Mesothelial cell of epicardium (in vitro differentiated cells): ENCODE data around the gene GPN1. TPM values are rescaled to one million over a fixed set of nuclear protein-coding genes. Genes with fewer than 3 reads are reported as not detected.
"Not testable (repeated sequence)": the region's sequence is repeated elsewhere in the genome, so short reads cannot be mapped to it uniquely, and the experiment has no call there.

Experiments used
- DNase-seq, 2 experiments: peaks; one replicate each; pipeline ENCODE4 v3.0.0; 2021; ENCODE audit warnings: low spot score in 2 of 2; ENCODE audit not compliant: unreplicated experiment in 2 of 2
- H3K27ac Mint-ChIP-seq: 2 replicates; pipeline ENCODE4 v1.8.0; 2021; ENCODE audit warnings: mixed read lengths
- H3K27me3 Mint-ChIP-seq: 2 replicates; pipeline ENCODE4 v1.8.0; 2021; ENCODE audit warnings: low read depth, mixed read lengths
- H3K36me3 Mint-ChIP-seq: 2 replicates; pipeline ENCODE4 v1.8.0; 2021; ENCODE audit warnings: mixed read lengths
- H3K4me1 Mint-ChIP-seq: 2 replicates; pipeline ENCODE4 v1.8.0; 2021; ENCODE audit warnings: mixed read lengths
- H3K4me3 Mint-ChIP-seq: 2 replicates; pipeline ENCODE4 v1.8.0; 2021; ENCODE audit warnings: mild to moderate bottlenecking, moderate library complexity, mixed read lengths
- H3K9me3 Mint-ChIP-seq: 2 replicates; pipeline ENCODE4 v1.8.0; 2021; ENCODE audit warnings: mixed read lengths
- CTCF ChIP-seq: fragments of 200-600 bp; sonication (generic); IDR thresholded peaks from one replicate; pipeline ENCODE4 v1.5.0; 2021; ENCODE audit warnings: antibody characterized with exemption; ENCODE audit not compliant: unreplicated experiment
- total RNA-seq: library from RNA; stranded (reverse); gene quantifications from 3 replicates; pipeline ENCODE4 v1.2.1, GENCODE V29; 2021

GPN1 gene
- total RNA-seq, 1 donor from 2014 or later = 32.4 TPM

- Mint-ChIP-seq H3K27ac (no peak overlapping the region), H3K4me1 (peaks cover 25% of the 10 kb centered on the region)
Measured at GRCh38 chr2:27584597-27584996, 44.3 kb upstream of the GPN1 start.

GRCh38 chr2:27587025-27587424 is 41.8 kb upstream of the GPN1 start:
- Mint-ChIP-seq H3K4me3 (no peak overlapping the region), H3K36me3 (peaks cover 35% of the 10 kb centered on the region), H3K27ac (no peak overlapping the region)

More at GRCh38 chr2:27584597-27584996, 44.3 kb upstream of the GPN1 start:
- no peak for TF ChIP-seq CTCF
- Mint-ChIP-seq H3K4me3 (peak overlapping the region; percentile 87), H3K27me3 (peaks cover 6% of the 10 kb centered on the region), H3K36me3 (peaks cover 23% of the 10 kb centered on the region), H3K9me3 (peaks cover 28% of the 10 kb centered on the region)
- DNase-seq = no peak

GRCh38 chr2:27588308-27588707 is 40.5 kb upstream of the GPN1 start:
- H3K27ac Mint-ChIP-seq = no peak overlapping the region
- no peaks in the 10 kb centered on the region for H3K27me3 Mint-ChIP-seq
- no peak for DNase-seq
- H3K9me3 Mint-ChIP-seq = peaks cover 24% of the 10 kb centered on the region
- H3K36me3 Mint-ChIP-seq = peaks cover 37% of the 10 kb centered on the region
- peaks cover 19% of the 10 kb centered on the region for H3K4me1 Mint-ChIP-seq
- no peak overlapping the region for H3K4me3 Mint-ChIP-seq
- TF ChIP-seq CTCF = no peak

More at GRCh38 chr2:27587025-27587424, 41.8 kb upstream of the GPN1 start:
- H3K9me3 Mint-ChIP-seq = peaks cover 27% of the 10 kb centered on the region
- TF ChIP-seq CTCF = no peak
- peaks cover 25% of the 10 kb centered on the region for H3K4me1 Mint-ChIP-seq
- DNase-seq = no peak
- no peaks in the 10 kb centered on the region for H3K27me3 Mint-ChIP-seq

DNA sequence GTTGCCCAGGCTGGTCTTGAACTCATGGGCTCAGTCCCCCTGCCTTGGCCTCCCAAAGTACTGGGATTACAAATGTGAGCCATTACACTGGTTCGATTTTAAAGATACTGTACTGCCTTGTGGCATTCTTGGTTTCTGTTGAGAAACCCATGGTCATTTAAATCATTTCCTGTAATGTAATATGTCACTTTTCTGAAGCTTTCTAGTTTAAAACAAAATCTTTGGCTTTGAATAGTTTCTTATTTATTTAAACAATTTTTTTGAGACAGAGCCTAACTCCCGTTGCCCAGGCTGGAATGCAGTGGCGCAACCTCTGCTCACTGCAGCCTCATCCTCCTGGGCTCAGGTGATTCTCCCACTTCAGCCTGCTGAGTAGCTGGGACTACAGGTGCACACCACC is 37.1 kb upstream of the GPN1 start:
- Mint-ChIP-seq H3K36me3 (peaks cover 55% of the 10 kb centered on the region), H3K27ac (no peak overlapping the region), H3K4me3 (no peak overlapping the region), H3K27me3 (no peaks in the 10 kb centered on the region), H3K4me1 (no peaks in the 10 kb centered on the region), H3K9me3 (peaks cover 45% of the 10 kb centered on the region)
- no peak for TF ChIP-seq CTCF
- no peak for DNase-seq

GRCh38 chr2:27593240-27593639 is 35.6 kb upstream of the GPN1 start:
- Mint-ChIP-seq H3K36me3 (peaks cover 59% of the 10 kb centered on the region), H3K27ac (no peak overlapping the region), H3K27me3 (no peaks in the 10 kb centered on the region), H3K9me3 (peaks cover 46% of the 10 kb centered on the region), H3K4me1 (no peaks in the 10 kb centered on the region), H3K4me3 (no peak overlapping the region)
- no peak for DNase-seq
- TF ChIP-seq CTCF = no peak

GRCh38 chr2:27594020-27594703 is 34.7 kb upstream of the GPN1 start:
- Mint-ChIP-seq H3K9me3 (peaks cover 46% of the 10 kb centered on the region), H3K36me3 (peaks cover 54% of the 10 kb centered on the region)
- H3K27me3 Mint-ChIP-seq, H3K4me1 Mint-ChIP-seq, H3K4me3 Mint-ChIP-seq, H3K27ac Mint-ChIP-seq, DNase-seq: not testable (repeated sequence)

- not testable (repeated sequence) for H3K27me3 Mint-ChIP-seq, H3K4me3 Mint-ChIP-seq, H3K4me1 Mint-ChIP-seq, H3K27ac Mint-ChIP-seq, DNase-seq
- Mint-ChIP-seq H3K9me3 (peaks cover 34% of the 10 kb centered on the region), H3K36me3 (peaks cover 51% of the 10 kb centered on the region)
Measured at GRCh38 chr2:27595412-27595811, 33.4 kb upstream of the GPN1 start.
